Trophoblast cell (in vitro differentiated cells and primary cell): ENCODE measurements around the gene SEMA3G.

Experiments
- DNase-seq, 2 donors: peaks; one replicate each; pipeline ENCODE4 v3.0.0-alpha.2; 2016
- H2AFZ ChIP-seq: 2 replicates; pipeline ENCODE4 v1.6.1; 2013; ENCODE audit warnings: low read length, moderate library complexity, mild to moderate bottlenecking; ENCODE audit not compliant: insufficient read depth, poor library complexity
- H2AK5ac ChIP-seq: 2 replicates; pipeline ENCODE4 v1.6.1; 2013; ENCODE audit warnings: mild to moderate bottlenecking, low read length
- H2BK120ac ChIP-seq: 2 replicates; pipeline ENCODE4 v1.6.1; 2013; ENCODE audit warnings: low read length, mild to moderate bottlenecking, moderate library complexity; ENCODE audit not compliant: insufficient read depth, poor library complexity
- H2BK12ac ChIP-seq: 2 replicates; pipeline ENCODE4 v1.6.1; 2013; ENCODE audit warnings: mild to moderate bottlenecking, low read length, moderate library complexity
- H2BK5ac ChIP-seq: 2 replicates; pipeline ENCODE4 v1.6.1; 2013; ENCODE audit warnings: low read length, low read depth, moderate library complexity, mild to moderate bottlenecking; ENCODE audit not compliant: poor library complexity
- H3K14ac ChIP-seq: 2 replicates; pipeline ENCODE4 v1.6.1; 2013; ENCODE audit warnings: mild to moderate bottlenecking, low read length
- H3K18ac ChIP-seq: 2 replicates; pipeline ENCODE4 v1.6.1; 2013; ENCODE audit warnings: mild to moderate bottlenecking, low read length
- H3K23ac ChIP-seq: 2 replicates; pipeline ENCODE4 v1.6.1; 2013; ENCODE audit warnings: low read length
- H3K27ac ChIP-seq: 2 replicates; pipeline ENCODE4 v1.5.1; 2013; ENCODE audit warnings: low read depth, mild to moderate bottlenecking, inconsistent platforms, low read length, moderate library complexity
- H3K27me3 ChIP-seq: 2 replicates; pipeline ENCODE4 v1.6.1; 2013; ENCODE audit warnings: inconsistent platforms, mild to moderate bottlenecking, low read length, moderate library complexity; ENCODE audit not compliant: insufficient read depth
- H3K36me3 ChIP-seq, 2 experiments: 1 replicate in 1 of 2; 2 replicates in 1 of 2; pipeline ENCODE4 v1.6.1; 2013; ENCODE audit warnings: low read length in 2 of 2, mild to moderate bottlenecking in 2 of 2, moderate library complexity in 1 of 2; ENCODE audit not compliant: insufficient read depth in 2 of 2, control insufficient read depth in 1 of 2
- H3K4ac ChIP-seq: 2 replicates; pipeline ENCODE4 v1.6.1; 2013; ENCODE audit warnings: low read depth, mild to moderate bottlenecking, low read length, moderate library complexity
- H3K4me1 ChIP-seq, 2 experiments: 1 replicate in 1 of 2; 2 replicates in 1 of 2; pipeline ENCODE4 v1.6.1; 2013; ENCODE audit warnings: low read length in 2 of 2, mild to moderate bottlenecking in 2 of 2, moderate library complexity in 1 of 2; ENCODE audit not compliant: insufficient read depth in 2 of 2, control insufficient read depth in 1 of 2
- H3K4me2 ChIP-seq: 2 replicates; pipeline ENCODE4 v1.6.1; 2013; ENCODE audit warnings: inconsistent platforms, mild to moderate bottlenecking, low read length, moderate library complexity
- H3K4me3 ChIP-seq: 2 replicates; pipeline ENCODE4 v1.5.1; 2013; ENCODE audit warnings: mild to moderate bottlenecking, low read depth, low read length, inconsistent platforms
- H3K79me1 ChIP-seq: one replicate; pipeline ENCODE4 v1.6.1; 2013; ENCODE audit warnings: low read length
- H3K79me2 ChIP-seq: 2 replicates; pipeline ENCODE4 v1.6.1; 2013; ENCODE audit warnings: low read length, mild to moderate bottlenecking; ENCODE audit not compliant: control insufficient read depth, insufficient read depth, poor library complexity
- H3K9ac ChIP-seq: 2 replicates; pipeline ENCODE4 v1.6.1; 2013; ENCODE audit warnings: mild to moderate bottlenecking, low read length
- H3K9me3 ChIP-seq: 2 replicates; pipeline ENCODE4 v1.6.1; 2013; ENCODE audit warnings: low read depth, mild to moderate bottlenecking, control low read depth, inconsistent platforms, low read length; ENCODE audit not compliant: insufficient read depth
- H4K12ac ChIP-seq: 2 replicates; pipeline ENCODE4 v1.6.1; 2013; ENCODE audit warnings: low read depth, mild to moderate bottlenecking, low read length, moderate library complexity
- H4K8ac ChIP-seq: 2 replicates; pipeline ENCODE4 v1.6.1; 2013; ENCODE audit warnings: low read depth, mild to moderate bottlenecking, low read length, moderate library complexity
- H4K91ac ChIP-seq: one replicate; pipeline ENCODE4 v1.6.1; 2013; ENCODE audit warnings: low read depth, mild to moderate bottlenecking, low read length, moderate library complexity
- WGBS: extraction: QIAGEN DNeasy Blood & Tissue Kit; methylation state at CpG from one replicate; pipeline ENCODE4 v1.1.7; 2013; ENCODE audit warnings: missing lambda C conversion rate; ENCODE audit not compliant: insufficient read length, insufficient coverage; ENCODE audit errors: extremely low coverage; 5-methylcytosine and 5-hydroxymethylcytosine counted together

The SEMA3G gene

GRCh38 chr3:52402101-52402521, 42.8 kb downstream of the SEMA3G start:
- WGBS = no CpG with 5 or more reads among the region's 16 CpGs

GRCh38 chr3:52401551-52401950, 43.4 kb downstream of the SEMA3G start:
- no peak overlapping the region for H3K27ac ChIP-seq
- no peak overlapping the region for H4K12ac ChIP-seq
- H2AFZ ChIP-seq = no peak overlapping the region
- no peaks in the 10 kb centered on the region for H3K27me3 ChIP-seq
- WGBS = no CpG with 5 or more reads among the region's 1 CpG
- H3K23ac ChIP-seq = no peak overlapping the region
- H2BK5ac ChIP-seq = no peak overlapping the region
- no peak overlapping the region for H4K8ac ChIP-seq
- H3K4me2 ChIP-seq = no peak overlapping the region
- no peak overlapping the region for H3K18ac ChIP-seq
- H3K79me1 ChIP-seq = no peaks in the 10 kb centered on the region
- no peak for DNase-seq
- H3K9me3 ChIP-seq = peaks cover 4% of the 10 kb centered on the region
- peaks cover 5% of the 10 kb centered on the region in 2 experiments for H3K4me1 ChIP-seq
- no peak overlapping the region for H3K9ac ChIP-seq
- H3K36me3 ChIP-seq = peaks cover 63 to 64% of the 10 kb centered on the region in 2 experiments
- no peak overlapping the region for H4K91ac ChIP-seq
- no peak overlapping the region for H3K4ac ChIP-seq
- no peak overlapping the region for H2BK120ac ChIP-seq
- H3K14ac ChIP-seq = no peak overlapping the region
- no peaks in the 10 kb centered on the region for H3K79me2 ChIP-seq
- H2AK5ac ChIP-seq = no peak overlapping the region
- no peak overlapping the region for H2BK12ac ChIP-seq
- no peak overlapping the region for H3K4me3 ChIP-seq

More at GRCh38 chr3:52402101-52402521, 42.8 kb downstream of the SEMA3G start:
- H2BK5ac ChIP-seq = no peak overlapping the region
- H3K79me1 ChIP-seq = no peaks in the 10 kb centered on the region
- no peak overlapping the region for H3K27ac ChIP-seq
- no peak overlapping the region for H4K8ac ChIP-seq
- H3K9ac ChIP-seq = no peak overlapping the region
- no peak overlapping the region for H3K14ac ChIP-seq
- H3K36me3 ChIP-seq = peaks cover 69 to 70% of the 10 kb centered on the region in 2 experiments
- no peak overlapping the region for H3K4me2 ChIP-seq
- H2BK120ac ChIP-seq = no peak overlapping the region
- peaks cover 5% of the 10 kb centered on the region in 2 experiments for H3K4me1 ChIP-seq
- no peaks in the 10 kb centered on the region for H3K79me2 ChIP-seq
- peak; percentile 12 to 29 for DNase-seq
- no peak overlapping the region for H4K12ac ChIP-seq
- no peak overlapping the region for H3K4me3 ChIP-seq
- no peak overlapping the region for H2AK5ac ChIP-seq
- H4K91ac ChIP-seq = no peak overlapping the region
- no peak overlapping the region for H3K18ac ChIP-seq
- no peaks in the 10 kb centered on the region for H3K27me3 ChIP-seq
- H3K23ac ChIP-seq = no peak overlapping the region
- peaks cover 4% of the 10 kb centered on the region for H3K9me3 ChIP-seq
- H2BK12ac ChIP-seq = no peak overlapping the region
- H2AFZ ChIP-seq = no peak overlapping the region
- H3K4ac ChIP-seq = no peak overlapping the region

- no peak overlapping the region for H2BK12ac ChIP-seq
- no peaks in the 10 kb centered on the region for H3K27me3 ChIP-seq
- peaks cover 4% of the 10 kb centered on the region for H3K9me3 ChIP-seq
- no peak overlapping the region for H2AK5ac ChIP-seq
- H3K18ac ChIP-seq = no peak overlapping the region
- H2BK5ac ChIP-seq = no peak overlapping the region
- H4K12ac ChIP-seq = no peak overlapping the region
- no peak overlapping the region for H3K14ac ChIP-seq
- DNase-seq = no peak
- H3K4me1 ChIP-seq = peaks cover 5% of the 10 kb centered on the region in 2 experiments
- no peak overlapping the region for H2AFZ ChIP-seq
- no peak overlapping the region for H3K9ac ChIP-seq
- no peak overlapping the region for H4K91ac ChIP-seq
- H2BK120ac ChIP-seq = no peak overlapping the region
- no peak overlapping the region for H3K4ac ChIP-seq
- peaks cover 58 to 59% of the 10 kb centered on the region in 2 experiments for H3K36me3 ChIP-seq
- H3K27ac ChIP-seq = no peak overlapping the region
- H3K23ac ChIP-seq = no peak overlapping the region
- no CpG with 5 or more reads among the region's 1 CpG for WGBS
- no peaks in the 10 kb centered on the region for H3K79me2 ChIP-seq
- no peak overlapping the region for H3K4me2 ChIP-seq
- no peak overlapping the region for H3K4me3 ChIP-seq
- H3K79me1 ChIP-seq = no peaks in the 10 kb centered on the region
- H4K8ac ChIP-seq = no peak overlapping the region
These were observed 43.9 kb downstream of the SEMA3G start for GRCh38 chr3:52401021-52401420.

- no peak overlapping the region for H2AFZ ChIP-seq
- H3K27ac ChIP-seq = no peak overlapping the region
- H3K79me1 ChIP-seq = no peaks in the 10 kb centered on the region
- H3K18ac ChIP-seq = no peak overlapping the region
- no peak overlapping the region for H3K4ac ChIP-seq
- H3K4me3 ChIP-seq = no peak overlapping the region
- H3K23ac ChIP-seq = no peak overlapping the region
- no peak overlapping the region for H4K91ac ChIP-seq
- peaks cover 51 to 55% of the 10 kb centered on the region in 2 experiments for H3K36me3 ChIP-seq
- no peak overlapping the region for H2AK5ac ChIP-seq
- peaks cover 5% of the 10 kb centered on the region in 2 experiments for H3K4me1 ChIP-seq
- no peaks in the 10 kb centered on the region for H3K79me2 ChIP-seq
- H3K9ac ChIP-seq = no peak overlapping the region
- no CpG with 5 or more reads among the region's 10 CpGs for WGBS
- no peaks in the 10 kb centered on the region for H3K27me3 ChIP-seq
- H3K14ac ChIP-seq = no peak overlapping the region
- H2BK120ac ChIP-seq = no peak overlapping the region
- no peak overlapping the region for H4K8ac ChIP-seq
- H3K4me2 ChIP-seq = no peak overlapping the region
- H2BK5ac ChIP-seq = no peak overlapping the region
- DNase-seq = no peak
- no peak overlapping the region for H2BK12ac ChIP-seq
- no peak overlapping the region for H4K12ac ChIP-seq
- peaks cover 4% of the 10 kb centered on the region for H3K9me3 ChIP-seq
These were observed 44.6 kb downstream of the SEMA3G start for GRCh38 chr3:52400275-52400793.
